Measurements from ENCODE around the gene MAP4K4. TPM values are rescaled to one million over a fixed set of nuclear protein-coding genes. Genes with fewer than 3 reads are reported as not detected.

MAP4K4 gene
- total RNA-seq: 10 to 100 TPM; 26.4 to 54.6 (median 34.2) TPM
- long read RNA-seq, donor 1, full-length matches to known transcripts: 1 of 40 reads
- long read RNA-seq, donor 1, partial matches to known transcripts: 12 of 40 reads
- long read RNA-seq, donor 1, other reads (novel, unspliced or antisense): 27 of 40 reads
- long read RNA-seq, donor 2, partial matches to known transcripts: 0 of 1 reads
- long read RNA-seq, donor 2, other reads (novel, unspliced or antisense): 1 of 1 reads

DNA sequence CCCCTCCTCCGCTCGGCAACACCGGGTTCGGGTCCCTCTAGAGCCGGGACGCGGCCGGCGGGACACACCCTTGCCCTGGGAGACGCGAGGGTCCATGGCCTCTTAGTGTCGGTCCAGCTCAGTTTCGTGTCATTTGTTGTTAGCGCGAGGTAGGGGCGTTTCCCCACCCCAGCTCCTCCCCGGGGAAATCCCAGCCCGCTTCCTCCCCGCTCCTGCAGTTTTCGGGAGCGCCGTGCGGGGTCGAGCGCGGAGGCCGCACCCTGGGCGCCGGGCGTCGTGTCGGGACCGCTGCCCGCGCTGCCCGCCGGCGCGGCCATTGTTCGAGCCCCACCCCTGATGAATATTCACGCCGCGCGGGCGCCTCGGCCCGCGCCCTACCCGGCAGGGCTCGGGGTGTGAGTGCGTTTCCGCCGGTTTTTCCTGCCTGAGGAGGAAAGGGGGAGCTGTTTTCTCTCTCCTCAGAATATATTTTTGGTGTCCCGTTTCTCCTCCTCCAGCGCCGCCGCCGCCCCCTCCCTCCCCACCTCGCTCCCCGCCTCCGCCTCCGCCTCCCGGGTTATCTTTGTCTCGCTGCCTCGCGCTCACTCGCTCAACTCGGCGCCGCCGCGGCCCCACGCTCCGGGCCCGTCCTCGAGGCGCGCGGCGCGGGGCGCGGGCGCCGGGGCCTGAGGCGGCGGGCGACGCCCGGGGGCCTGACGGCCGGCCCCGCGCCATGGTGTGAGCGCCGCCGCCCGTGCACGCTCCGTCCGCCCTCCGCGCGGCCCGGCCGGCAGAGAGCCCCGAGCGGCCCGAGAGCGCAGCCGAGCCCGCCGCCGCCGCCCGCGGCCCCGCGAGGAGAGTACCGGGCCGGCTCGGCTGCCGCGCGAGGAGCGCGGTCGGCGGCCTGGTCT is at the start of gene MAP4K4:
TSS of gene MAP4K4 (plus strand) at position 584 of the 890 bp plus-strand sequence. CDS start 374 bp downstream, outside the sequence.
- peak; percentile 75 to 86 (median 82) for DNase-seq
- Histone ChIP-seq H3K36me3 (ENCODE audit: low read depth) (no peaks in the 10 kb centered on the region), H3K4me1 (ENCODE audit: low read depth) (peaks cover 3% of the 10 kb centered on the region), H3K9me3 (no peaks in the 10 kb centered on the region), H3K4me3 (peak within 1 kb of the TSS; percentile 20)
- peak; percentile 83 for ATAC-seq
- TF ChIP-seq, protein P1, sequence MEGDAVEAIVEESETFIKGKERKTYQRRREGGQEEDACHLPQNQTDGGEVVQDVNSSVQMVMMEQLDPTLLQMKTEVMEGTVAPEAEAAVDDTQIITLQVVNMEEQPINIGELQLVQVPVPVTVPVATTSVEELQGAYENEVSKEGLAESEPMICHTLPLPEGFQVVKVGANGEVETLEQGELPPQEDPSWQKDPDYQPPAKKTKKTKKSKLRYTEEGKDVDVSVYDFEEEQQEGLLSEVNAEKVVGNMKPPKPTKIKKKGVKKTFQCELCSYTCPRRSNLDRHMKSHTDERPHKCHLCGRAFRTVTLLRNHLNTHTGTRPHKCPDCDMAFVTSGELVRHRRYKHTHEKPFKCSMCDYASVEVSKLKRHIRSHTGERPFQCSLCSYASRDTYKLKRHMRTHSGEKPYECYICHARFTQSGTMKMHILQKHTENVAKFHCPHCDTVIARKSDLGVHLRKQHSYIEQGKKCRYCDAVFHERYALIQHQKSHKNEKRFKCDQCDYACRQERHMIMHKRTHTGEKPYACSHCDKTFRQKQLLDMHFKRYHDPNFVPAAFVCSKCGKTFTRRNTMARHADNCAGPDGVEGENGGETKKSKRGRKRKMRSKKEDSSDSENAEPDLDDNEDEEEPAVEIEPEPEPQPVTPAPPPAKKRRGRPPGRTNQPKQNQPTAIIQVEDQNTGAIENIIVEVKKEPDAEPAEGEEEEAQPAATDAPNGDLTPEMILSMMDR (IDR thresholded peaks at IDR 0.05): no peak
- intact Hi-C loops (cut with DNase I, micrococcal nuclease): no loop called here

DNA sequence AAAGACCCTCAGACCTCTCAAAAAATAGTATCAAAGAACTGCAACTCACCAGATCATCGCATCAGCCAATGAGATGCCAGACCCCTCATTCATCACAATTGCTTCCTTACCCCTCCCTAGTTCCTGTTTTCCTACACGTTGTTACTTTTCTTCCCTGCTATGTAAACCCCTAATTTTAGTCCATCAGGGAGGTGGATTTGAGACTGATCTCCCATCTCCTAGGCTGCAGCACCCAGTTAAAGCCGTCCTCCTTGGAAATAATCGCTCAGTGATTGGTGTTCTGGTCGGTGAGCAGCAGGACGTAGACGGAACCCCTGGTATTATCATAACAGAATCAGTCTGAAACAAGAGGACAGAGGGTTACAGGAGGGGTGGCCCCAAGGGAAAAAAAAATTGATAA is 44.0 kb upstream of the MAP4K4 start:
- intact Hi-C loops (cut with DNase I, micrococcal nuclease): no loop called here
- Histone ChIP-seq H3K9me3 (no peaks in the 10 kb centered on the region), H3K4me1 (ENCODE audit: low read depth) (no peaks in the 10 kb centered on the region), H3K4me3 (no peak overlapping the region), H3K36me3 (ENCODE audit: low read depth) (no peaks in the 10 kb centered on the region)
- TF ChIP-seq, protein P1 (IDR thresholded peaks at IDR 0.05): no peak
- ATAC-seq: no peak
- no peak for DNase-seq

DNA sequence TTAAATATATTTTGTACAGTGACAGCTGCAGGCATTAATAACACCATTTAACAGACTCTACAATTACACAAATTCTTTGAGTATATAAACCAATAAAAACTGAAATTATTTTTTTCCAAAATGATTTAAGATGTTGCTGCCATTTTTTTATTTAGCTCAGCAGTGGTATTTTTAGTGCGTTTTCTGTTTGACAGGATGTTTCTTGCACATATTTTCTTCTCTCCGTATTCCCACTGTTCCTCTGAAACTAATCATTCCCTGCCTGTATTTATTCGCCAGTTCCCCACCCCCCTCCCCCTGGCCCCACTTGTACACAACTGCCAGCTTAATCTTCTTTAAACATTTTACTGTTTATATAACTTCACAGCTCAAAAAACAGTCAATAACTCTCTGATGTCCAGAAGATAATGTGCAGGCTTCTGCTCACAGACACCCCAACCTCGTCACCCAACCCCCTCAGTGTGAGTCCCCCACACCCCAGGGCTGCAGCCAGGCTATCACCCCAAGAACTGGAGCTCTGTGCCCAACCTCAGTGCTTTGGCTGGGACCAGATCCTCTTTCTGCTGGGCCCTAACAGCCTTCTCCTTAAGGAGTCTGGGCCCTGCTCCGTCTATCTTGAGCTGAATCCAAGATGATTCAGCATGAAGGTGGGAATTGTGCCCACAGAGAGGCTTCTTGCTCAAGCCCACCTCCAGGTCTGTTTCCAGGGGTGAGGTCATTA is 41.6 kb upstream of the MAP4K4 start:
- H3K4me1 ChIP-seq (ENCODE audit: low read depth): no peaks in the 10 kb centered on the region
- intact Hi-C loops (cut with DNase I, micrococcal nuclease): no loop called here
- no peaks in the 10 kb centered on the region for H3K36me3 ChIP-seq (ENCODE audit: low read depth)
- ATAC-seq (no peak), DNase-seq (no peak)
- no peak overlapping the region for H3K4me3 ChIP-seq
- H3K9me3 ChIP-seq: no peaks in the 10 kb centered on the region
- TF ChIP-seq, protein P1 (IDR thresholded peaks at IDR 0.05): no peak

DNA sequence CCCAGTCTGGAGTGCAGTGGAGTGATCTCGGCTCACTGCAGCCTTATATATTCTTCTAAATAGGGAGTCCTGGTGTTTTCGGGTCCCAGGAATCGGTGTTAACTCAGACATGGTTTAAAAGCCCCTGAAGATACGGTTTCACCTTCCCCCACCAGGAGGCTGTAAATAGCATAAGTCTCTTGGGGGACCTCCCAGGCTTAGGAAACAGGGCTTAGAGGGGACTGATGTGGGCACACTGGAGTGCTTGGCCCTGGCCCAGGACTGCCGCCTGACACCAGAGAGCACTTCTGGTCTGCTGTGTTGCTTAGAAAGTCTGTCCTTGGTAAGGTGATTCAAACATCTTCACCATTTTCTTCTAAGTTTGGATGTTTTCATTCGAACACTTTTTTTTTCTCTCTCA is 39.7 kb upstream of the MAP4K4 start:
- DNase-seq: no peak
- Histone ChIP-seq H3K4me3 (no peak overlapping the region), H3K36me3 (ENCODE audit: low read depth) (no peaks in the 10 kb centered on the region), H3K4me1 (ENCODE audit: low read depth) (no peaks in the 10 kb centered on the region), H3K9me3 (no peaks in the 10 kb centered on the region)
- no peak for ATAC-seq
- intact Hi-C loops (cut with DNase I, micrococcal nuclease): no loop called here
- TF ChIP-seq, protein P1 (IDR thresholded peaks at IDR 0.05): no peak

DNA sequence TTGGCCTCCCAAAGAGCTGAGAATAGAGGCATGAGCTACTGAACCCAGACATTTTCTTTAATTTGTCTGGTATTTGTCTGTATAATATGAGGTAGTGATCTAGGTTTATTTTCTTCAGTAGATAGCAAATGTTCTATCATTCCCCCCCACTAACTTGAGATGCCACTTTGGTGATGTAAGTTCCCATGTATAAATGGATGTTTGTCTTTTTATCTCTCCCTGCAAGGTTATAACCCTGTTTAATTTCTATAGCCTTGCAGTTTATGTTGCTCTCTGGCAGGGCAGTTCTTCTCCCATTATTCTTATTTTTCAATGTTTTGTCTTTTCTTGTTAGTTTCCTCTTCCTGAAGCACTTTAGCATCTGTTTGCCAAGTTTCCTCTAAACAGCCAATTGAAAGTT is 39.1 kb upstream of the MAP4K4 start:
- H3K36me3 ChIP-seq (ENCODE audit: low read depth): no peaks in the 10 kb centered on the region
- no peak overlapping the region for H3K4me3 ChIP-seq
- DNase-seq: no peak
- no peaks in the 10 kb centered on the region for H3K9me3 ChIP-seq
- no peaks in the 10 kb centered on the region for H3K4me1 ChIP-seq (ENCODE audit: low read depth)
- intact Hi-C loops (cut with DNase I, micrococcal nuclease): no loop called here
- no peak for ATAC-seq
- TF ChIP-seq, protein P1 (IDR thresholded peaks at IDR 0.05): no peak

All from mucosa of descending colon (tissue), 3 donors.